HEK293 (cell line): ENCODE measurements around the gene MYH11.
A peak's percentile ranks its signal among the peaks of the same experiment; 100 is the strongest.

Experiments used
- CTCF ChIA-PET: fragments of 350-600 bp; formaldehyde crosslinking; extraction: SDS; loops from one replicate; lab custom pipeline; 2021; ENCODE audit warnings: antibody characterized with exemption; lab: Yijun Ruan, JAX
- POLR2A ChIA-PET: fragments of 300-600 bp; formaldehyde crosslinking; extraction: SDS; loops from one replicate; lab custom pipeline; 2020; ENCODE audit warnings: antibody characterized with exemption, inconsistent platforms; lab: Yijun Ruan, JAX
- H3K27ac ChIP-seq: fragments of 200-500 bp; sonication (Bioruptor generic); 2 replicates; pipeline ENCODE4 v1.5.1; 2014; ENCODE audit warnings: low read depth, low read length, control low read depth, inconsistent platforms; ENCODE audit errors: extremely low read depth
- H3K36me3 ChIP-seq, 2 experiments: fragments of 200-500 bp in 1 of 2; sonication (Bioruptor generic) in 1 of 2; 1 replicate in 1 of 2; 2 replicates in 1 of 2; pipeline ENCODE4 v1.5.1; 2014 to 2017; ENCODE audit warnings: inconsistent platforms in 2 of 2, low read length in 2 of 2; ENCODE audit not compliant: control insufficient read depth in 2 of 2, insufficient read depth in 1 of 2
- H3K4me1 ChIP-seq: fragments of 200-500 bp; sonication (Bioruptor generic); 2 replicates; pipeline ENCODE4 v1.5.1; 2014; ENCODE audit warnings: mild to moderate bottlenecking, low read length, inconsistent platforms; ENCODE audit not compliant: control insufficient read depth, insufficient read depth
- H3K4me3 ChIP-seq: 2 replicates; pipeline ENCODE4 v1.5.1; 2011; ENCODE audit warnings: low read depth, mild to moderate bottlenecking, control low read depth, low read length, moderate library complexity
- H3K9me3 ChIP-seq: fragments of 200-500 bp; sonication (Bioruptor generic); 2 replicates; pipeline ENCODE4 v1.5.1; 2014; ENCODE audit warnings: low read depth, low read length, inconsistent platforms; ENCODE audit not compliant: control insufficient read depth, insufficient read depth
- GLI2 ChIP-seq: fragments of 450-650 bp; formaldehyde crosslinking; IDR thresholded peaks from 2 replicates; pipeline ENCODE4; 2017; ENCODE audit warnings: missing biosample characterization, missing genetic modification characterization, low read depth, borderline replicate concordance
- HOXA7 ChIP-seq: sonication (generic); formaldehyde crosslinking; IDR thresholded peaks from 2 replicates; pipeline ENCODE4 v1.8.1; 2022; ENCODE audit warnings: missing genetic modification reagents, borderline replicate concordance
- KLF10 ChIP-seq: fragments of 450-650 bp; IDR thresholded peaks from 2 replicates; pipeline ENCODE4 v1.5.1; 2018; ENCODE audit warnings: missing biosample characterization, mild to moderate bottlenecking, missing genetic modification characterization
- KLF7 ChIP-seq: fragments of 450-650 bp; formaldehyde crosslinking; IDR thresholded peaks from 2 replicates; pipeline ENCODE4 v1.5.1; 2016; ENCODE audit warnings: missing biosample characterization, missing genetic modification characterization, borderline replicate concordance
- REPIN1 ChIP-seq: fragments of 450-650 bp; formaldehyde crosslinking; IDR thresholded peaks from 2 replicates; pipeline ENCODE4 v1.5.1; 2017; ENCODE audit warnings: missing biosample characterization, missing genetic modification characterization, low read depth
- SETDB1 ChIP-seq: IDR thresholded peaks from one replicate; pipeline ENCODE4 v1.6.1; 2017; ENCODE audit warnings: mild to moderate bottlenecking, low read length, moderate library complexity, mixed read lengths; ENCODE audit not compliant: insufficient read length
- WT1 ChIP-seq: fragments of 450-650 bp; formaldehyde crosslinking; IDR thresholded peaks from 2 replicates; pipeline ENCODE4 v1.5.1; 2016; ENCODE audit warnings: missing biosample characterization, missing genetic modification characterization
- ZNF10 ChIP-seq: fragments of 450-650 bp; formaldehyde crosslinking; IDR thresholded peaks from 2 replicates; pipeline ENCODE4 v1.5.1; 2017; ENCODE audit warnings: missing biosample characterization, missing genetic modification characterization
- ZNF175 ChIP-seq: fragments of 450-650 bp; formaldehyde crosslinking; IDR thresholded peaks from 2 replicates; pipeline ENCODE4 v1.5.1; 2016; ENCODE audit warnings: missing biosample characterization, missing genetic modification characterization
- ZNF2 ChIP-seq: fragments of 450-650 bp; formaldehyde crosslinking; IDR thresholded peaks from 2 replicates; pipeline ENCODE4 v1.5.1; 2016; ENCODE audit warnings: missing biosample characterization, missing genetic modification characterization
- ZNF248 ChIP-seq: fragments of 450-650 bp; formaldehyde crosslinking; IDR thresholded peaks from 2 replicates; pipeline ENCODE4 v1.5.1; 2017; ENCODE audit warnings: missing biosample characterization, missing genetic modification characterization
- ZNF335 ChIP-seq: fragments of 450-650 bp; formaldehyde crosslinking; conservative IDR thresholded peaks from 2 replicates; pipeline ENCODE4 v1.5.1; 2016; ENCODE audit warnings: missing biosample characterization, missing genetic modification characterization
- ZNF416 ChIP-seq: fragments of 450-650 bp; formaldehyde crosslinking; IDR thresholded peaks from 2 replicates; pipeline ENCODE4 v1.5.1; 2016; ENCODE audit warnings: missing biosample characterization, missing genetic modification characterization
- ZNF560 ChIP-seq: fragments of 450-650 bp; formaldehyde crosslinking; IDR thresholded peaks from 2 replicates; pipeline ENCODE4 v1.5.1; 2017; ENCODE audit warnings: missing biosample characterization, missing genetic modification characterization, borderline replicate concordance
- ZNF561 ChIP-seq: fragments of 450-650 bp; IDR thresholded peaks from 2 replicates; pipeline ENCODE4 v1.5.1; 2018; ENCODE audit warnings: missing biosample characterization, missing genetic modification characterization, borderline replicate concordance
- ZNF596 ChIP-seq: fragments of 450-650 bp; IDR thresholded peaks from 2 replicates; pipeline ENCODE4 v1.5.0; 2018; ENCODE audit warnings: missing biosample characterization, mild to moderate bottlenecking, missing genetic modification characterization, moderate library complexity
- ZNF629 ChIP-seq: fragments of 450-650 bp; formaldehyde crosslinking; IDR thresholded peaks from 2 replicates; pipeline ENCODE4 v1.5.1; 2017; ENCODE audit warnings: missing biosample characterization, missing genetic modification characterization
- ZNF843 ChIP-seq: fragments of 450-650 bp; formaldehyde crosslinking; IDR thresholded peaks from 2 replicates; pipeline ENCODE4 v1.5.1; 2016; ENCODE audit warnings: missing biosample characterization, missing genetic modification characterization
- TF ChIP-seq, protein P1 (sequence below): fragments of 450-650 bp; formaldehyde crosslinking; IDR thresholded peaks from 2 replicates; pipeline ENCODE4 v1.5.1; 2016; ENCODE audit warnings: missing biosample characterization, missing genetic modification characterization
- TF ChIP-seq, protein P2 (sequence below): fragments of 450-650 bp; formaldehyde crosslinking; IDR thresholded peaks from 2 replicates; pipeline ENCODE4 v1.5.1; 2016; ENCODE audit warnings: missing biosample characterization, missing genetic modification characterization
- TF ChIP-seq, protein P3 (sequence below): fragments of 450-650 bp; formaldehyde crosslinking; IDR thresholded peaks from 2 replicates; pipeline ENCODE4 v1.5.1; 2016; ENCODE audit warnings: missing biosample characterization, missing genetic modification characterization
- TF ChIP-seq, protein P4 (sequence below): fragments of 450-650 bp; formaldehyde crosslinking; IDR thresholded peaks from 2 replicates; pipeline ENCODE4 v1.5.1; 2017; ENCODE audit warnings: missing biosample characterization, missing genetic modification characterization
- TF ChIP-seq, protein P5 (sequence below): fragments of 450-650 bp; formaldehyde crosslinking; IDR thresholded peaks from 2 replicates; pipeline ENCODE4 v1.5.1; 2016; ENCODE audit warnings: missing biosample characterization, missing genetic modification characterization
- TF ChIP-seq, protein P6 (sequence below): fragments of 450-650 bp; formaldehyde crosslinking; IDR thresholded peaks from 2 replicates; pipeline ENCODE4 v1.5.1; 2016; ENCODE audit warnings: missing biosample characterization, missing genetic modification characterization

Gene MYH11

DNA sequence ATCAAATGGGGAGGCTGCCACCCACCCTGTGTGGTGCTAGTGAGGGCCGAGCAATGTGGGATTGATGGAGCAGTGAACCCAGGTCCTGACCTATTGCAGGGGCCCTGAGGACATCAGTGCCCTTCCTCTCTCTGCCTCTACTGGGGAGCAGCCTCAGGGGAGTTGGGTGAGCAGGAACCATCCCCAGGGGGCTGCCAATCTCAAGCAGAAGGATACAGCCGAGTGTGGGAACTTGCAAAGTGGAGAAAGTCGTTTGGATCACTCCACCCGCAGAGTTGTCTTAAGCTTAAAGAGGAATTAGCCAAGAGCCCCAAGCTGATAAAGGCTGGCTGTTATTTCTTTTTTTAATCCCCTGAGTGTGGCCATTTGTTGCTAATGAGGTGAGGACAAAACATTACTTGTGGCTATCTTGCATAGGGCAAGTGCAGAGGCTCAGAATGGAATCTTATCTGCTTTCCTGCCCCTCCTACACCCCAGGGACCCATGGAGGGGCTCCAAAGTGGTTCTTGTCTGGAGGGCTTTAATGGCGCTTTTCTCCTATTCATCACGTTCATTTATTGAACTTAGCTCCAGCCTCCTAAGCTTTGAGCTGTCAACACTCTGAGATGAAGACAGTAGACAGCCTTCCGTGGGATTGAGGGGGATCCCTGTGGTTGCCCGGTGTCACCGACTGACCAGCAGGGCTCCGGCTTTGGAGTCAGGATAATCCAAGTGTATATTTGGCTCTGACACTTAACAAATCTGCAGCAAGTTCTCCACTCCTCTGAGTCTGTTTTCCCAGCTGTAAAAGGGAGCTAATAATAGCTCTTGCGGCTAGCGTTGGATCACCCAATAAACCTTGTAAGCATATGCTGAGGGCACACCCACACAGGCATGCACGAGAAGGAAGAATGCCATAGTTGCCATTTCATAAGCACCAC is 45.1 kb downstream of the MYH11 start (continued):
- TF ChIP-seq GLI2 (tag by site-specific recombination) (0 out of 2 replicates have a peak, but pooled peaks have one; percentile 29), KLF7 (tag by site-specific recombination) (peak; percentile 54; the same call in 1 of the 2 replicates), ZNF596 (tag by site-specific recombination) (0 out of 2 replicates have a peak, but pooled peaks have one; percentile 20), ZNF843 (tag by site-specific recombination) (peak; percentile 80)

DNA sequence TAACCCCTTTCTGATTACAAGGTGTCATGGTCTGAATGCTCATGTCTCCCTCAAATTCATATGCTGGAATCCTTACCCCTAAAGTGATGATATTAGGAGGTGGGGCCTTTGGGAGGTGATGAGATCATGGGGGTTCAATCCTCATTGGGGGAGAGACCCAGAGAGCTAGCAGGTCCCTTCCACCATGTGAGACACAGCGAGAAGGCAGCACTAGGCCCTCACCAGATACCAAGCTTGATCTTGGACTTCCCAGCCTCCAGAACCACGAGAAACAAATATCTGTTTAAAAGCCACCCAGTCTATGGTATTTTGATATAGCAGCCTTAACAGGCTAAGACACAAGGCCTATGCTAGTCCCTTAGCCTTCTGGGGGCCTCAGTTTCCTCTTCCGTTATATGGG is 45.9 kb downstream of the MYH11 start:
- POLR2A ChIA-PET, result no interaction called here
- H3K4me3 ChIP-seq, result no peak overlapping the region
- no peaks in the 10 kb centered on the region for H3K9me3 ChIP-seq
- H3K36me3 ChIP-seq, result no peaks in the 10 kb centered on the region
- H3K4me1 ChIP-seq, result no peaks in the 10 kb centered on the region
- H3K27ac ChIP-seq, result peak overlapping the region; percentile 37; the same call in 1 of the 2 replicates
- TF ChIP-seq HOXA7 (CRISPR knock-in tag) (no peak), KLF10 (no peak), SETDB1 (peak; percentile 69), REPIN1 (tag by site-specific recombination) (no peak)
- TF ChIP-seq, protein P1, sequence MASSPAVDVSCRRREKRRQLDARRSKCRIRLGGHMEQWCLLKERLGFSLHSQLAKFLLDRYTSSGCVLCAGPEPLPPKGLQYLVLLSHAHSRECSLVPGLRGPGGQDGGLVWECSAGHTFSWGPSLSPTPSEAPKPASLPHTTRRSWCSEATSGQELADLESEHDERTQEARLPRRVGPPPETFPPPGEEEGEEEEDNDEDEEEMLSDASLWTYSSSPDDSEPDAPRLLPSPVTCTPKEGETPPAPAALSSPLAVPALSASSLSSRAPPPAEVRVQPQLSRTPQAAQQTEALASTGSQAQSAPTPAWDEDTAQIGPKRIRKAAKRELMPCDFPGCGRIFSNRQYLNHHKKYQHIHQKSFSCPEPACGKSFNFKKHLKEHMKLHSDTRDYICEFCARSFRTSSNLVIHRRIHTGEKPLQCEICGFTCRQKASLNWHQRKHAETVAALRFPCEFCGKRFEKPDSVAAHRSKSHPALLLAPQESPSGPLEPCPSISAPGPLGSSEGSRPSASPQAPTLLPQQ (tag by site-specific recombination), result no peak
- TF ChIP-seq, all 188 proteins: peak for 1
- CTCF ChIA-PET, result no interaction called here

DNA sequence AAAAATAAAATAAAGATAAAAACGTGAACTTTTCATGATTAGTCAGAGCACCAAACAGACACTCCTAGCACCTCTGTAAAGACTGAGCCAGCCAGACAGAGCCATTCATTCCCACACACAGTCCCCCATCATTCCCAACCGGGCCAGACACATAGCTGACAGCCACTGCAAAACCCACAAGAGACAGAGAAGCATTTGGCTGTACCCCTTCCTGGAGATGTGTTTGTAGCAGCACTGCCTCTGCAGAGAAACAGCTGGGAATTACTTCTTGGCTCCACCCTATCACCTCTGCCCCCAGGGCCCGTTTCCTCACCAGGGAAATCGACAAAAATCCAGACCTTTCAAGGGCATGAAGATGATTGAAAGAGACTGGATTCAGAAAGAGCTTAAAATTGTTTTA is 46.4 kb downstream of the MYH11 start:
- CTCF ChIA-PET, result interaction anchor here (0.6 kb wide), 1 partner anchor 22 kb away, joined by 3 read pairs; no protein-coding TSS in a partner anchor
- Histone ChIP-seq H3K36me3 (no peaks in the 10 kb centered on the region), H3K4me3 (no peak overlapping the region), H3K9me3 (no peaks in the 10 kb centered on the region), H3K4me1 (no peaks in the 10 kb centered on the region), H3K27ac (no peak overlapping the region)
- POLR2A ChIA-PET, result no interaction called here
- TF ChIP-seq ZNF2 (tag by site-specific recombination) (no peak), WT1 (tag by site-specific recombination) (no peak), ZNF416 (tag by site-specific recombination) (no peak), ZNF248 (tag by site-specific recombination) (no peak), ZNF175 (tag by site-specific recombination) (no peak), ZNF596 (tag by site-specific recombination) (no peak), ZNF629 (tag by site-specific recombination) (no peak), ZNF560 (tag by site-specific recombination) (no peak), ZNF335 (tag by site-specific recombination) (no peak), ZNF10 (tag by site-specific recombination) (no peak), ZNF561 (tag by site-specific recombination) (no peak)
- TF ChIP-seq, protein P2, sequence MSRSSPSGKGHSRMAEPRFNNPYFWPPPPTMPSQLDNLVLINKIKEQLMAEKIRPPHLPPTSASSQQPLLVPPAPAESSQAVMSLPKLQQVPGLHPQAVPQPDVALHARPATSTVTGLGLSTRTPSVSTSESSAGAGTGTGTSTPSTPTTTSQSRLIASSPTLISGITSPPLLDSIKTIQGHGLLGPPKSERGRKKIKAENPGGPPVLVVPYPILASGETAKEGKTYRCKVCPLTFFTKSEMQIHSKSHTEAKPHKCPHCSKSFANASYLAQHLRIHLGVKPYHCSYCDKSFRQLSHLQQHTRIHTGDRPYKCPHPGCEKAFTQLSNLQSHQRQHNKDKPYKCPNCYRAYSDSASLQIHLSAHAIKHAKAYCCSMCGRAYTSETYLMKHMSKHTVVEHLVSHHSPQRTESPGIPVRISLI (tag by site-specific recombination), result no peak
- TF ChIP-seq, protein P3, sequence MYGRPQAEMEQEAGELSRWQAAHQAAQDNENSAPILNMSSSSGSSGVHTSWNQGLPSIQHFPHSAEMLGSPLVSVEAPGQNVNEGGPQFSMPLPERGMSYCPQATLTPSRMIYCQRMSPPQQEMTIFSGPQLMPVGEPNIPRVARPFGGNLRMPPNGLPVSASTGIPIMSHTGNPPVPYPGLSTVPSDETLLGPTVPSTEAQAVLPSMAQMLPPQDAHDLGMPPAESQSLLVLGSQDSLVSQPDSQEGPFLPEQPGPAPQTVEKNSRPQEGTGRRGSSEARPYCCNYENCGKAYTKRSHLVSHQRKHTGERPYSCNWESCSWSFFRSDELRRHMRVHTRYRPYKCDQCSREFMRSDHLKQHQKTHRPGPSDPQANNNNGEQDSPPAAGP (tag by site-specific recombination), result no peak
- TF ChIP-seq, protein P4, sequence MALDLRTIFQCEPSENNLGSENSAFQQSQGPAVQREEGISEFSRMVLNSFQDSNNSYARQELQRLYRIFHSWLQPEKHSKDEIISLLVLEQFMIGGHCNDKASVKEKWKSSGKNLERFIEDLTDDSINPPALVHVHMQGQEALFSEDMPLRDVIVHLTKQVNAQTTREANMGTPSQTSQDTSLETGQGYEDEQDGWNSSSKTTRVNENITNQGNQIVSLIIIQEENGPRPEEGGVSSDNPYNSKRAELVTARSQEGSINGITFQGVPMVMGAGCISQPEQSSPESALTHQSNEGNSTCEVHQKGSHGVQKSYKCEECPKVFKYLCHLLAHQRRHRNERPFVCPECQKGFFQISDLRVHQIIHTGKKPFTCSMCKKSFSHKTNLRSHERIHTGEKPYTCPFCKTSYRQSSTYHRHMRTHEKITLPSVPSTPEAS, result no peak
- TF ChIP-seq, protein P5, sequence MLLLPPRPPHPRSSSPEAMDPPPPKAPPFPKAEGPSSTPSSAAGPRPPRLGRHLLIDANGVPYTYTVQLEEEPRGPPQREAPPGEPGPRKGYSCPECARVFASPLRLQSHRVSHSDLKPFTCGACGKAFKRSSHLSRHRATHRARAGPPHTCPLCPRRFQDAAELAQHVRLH (tag by site-specific recombination), result no peak
- TF ChIP-seq, protein P6, sequence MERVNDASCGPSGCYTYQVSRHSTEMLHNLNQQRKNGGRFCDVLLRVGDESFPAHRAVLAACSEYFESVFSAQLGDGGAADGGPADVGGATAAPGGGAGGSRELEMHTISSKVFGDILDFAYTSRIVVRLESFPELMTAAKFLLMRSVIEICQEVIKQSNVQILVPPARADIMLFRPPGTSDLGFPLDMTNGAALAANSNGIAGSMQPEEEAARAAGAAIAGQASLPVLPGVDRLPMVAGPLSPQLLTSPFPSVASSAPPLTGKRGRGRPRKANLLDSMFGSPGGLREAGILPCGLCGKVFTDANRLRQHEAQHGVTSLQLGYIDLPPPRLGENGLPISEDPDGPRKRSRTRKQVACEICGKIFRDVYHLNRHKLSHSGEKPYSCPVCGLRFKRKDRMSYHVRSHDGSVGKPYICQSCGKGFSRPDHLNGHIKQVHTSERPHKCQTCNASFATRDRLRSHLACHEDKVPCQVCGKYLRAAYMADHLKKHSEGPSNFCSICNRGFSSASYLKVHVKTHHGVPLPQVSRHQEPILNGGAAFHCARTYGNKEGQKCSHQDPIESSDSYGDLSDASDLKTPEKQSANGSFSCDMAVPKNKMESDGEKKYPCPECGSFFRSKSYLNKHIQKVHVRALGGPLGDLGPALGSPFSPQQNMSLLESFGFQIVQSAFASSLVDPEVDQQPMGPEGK (tag by site-specific recombination), result no peak
